NCI-H1105 (cell line): ENCODE results near the gene EED.
A peak's percentile ranks its signal among the peaks of the same experiment; 100 is the strongest.
"Not testable (repeated sequence)": the region's sequence is repeated elsewhere in the genome, so short reads cannot be mapped to it uniquely, and the experiment has no call there.

Source experiments
- DNase-seq: peaks from one replicate; lab custom pipeline; 2025; lab: John Stamatoyannopoulos, UW

EED gene

GRCh38 chr11:86218125-86219084, 26.1 kb upstream of the EED start:
- peak; percentile 54 for DNase-seq

- DNase-seq: no peak
Measured at GRCh38 chr11:86219311-86220193, 25.0 kb upstream of the EED start.

- DNase-seq: no peak
Measured at GRCh38 chr11:86220653-86221052, 23.9 kb upstream of the EED start.

- no peak for DNase-seq
Measured at GRCh38 chr11:86222081-86222480, 22.5 kb upstream of the EED start.

GRCh38 chr11:86224575-86224974, 20.0 kb upstream of the EED start:
- not testable (repeated sequence) for DNase-seq

- not testable (repeated sequence) for DNase-seq
Measured at GRCh38 chr11:86225344-86225743, 19.2 kb upstream of the EED start.

GRCh38 chr11:86228269-86229038, 16.1 kb upstream of the EED start:
- DNase-seq: no peak

GRCh38 chr11:86229039-86229330, 15.6 kb upstream of the EED start:
- DNase-seq: not testable (repeated sequence)

GRCh38 chr11:86230179-86230804, 14.3 kb upstream of the EED start:
- no peak for DNase-seq

GRCh38 chr11:86230921-86231434, 13.6 kb upstream of the EED start:
- DNase-seq: no peak

- no peak for DNase-seq
Measured at GRCh38 chr11:86232556-86232955, 12.0 kb upstream of the EED start.

- no peak for DNase-seq
Measured at GRCh38 chr11:86234831-86235461, 9.6 kb upstream of the EED start.

- no peak for DNase-seq
Measured at GRCh38 chr11:86237267-86237804, 7.2 kb upstream of the EED start.

- DNase-seq: no peak
Measured at GRCh38 chr11:86240164-86240563, 4.4 kb upstream of the EED start.

- no peak for DNase-seq
Measured at GRCh38 chr11:86241956-86242535, 2.5 kb upstream of the EED start.

GRCh38 chr11:86243396-86243795, 1.2 kb upstream of the EED start:
- DNase-seq: no peak

- peak; percentile 91 for DNase-seq
Measured at GRCh38 chr11:86244063-86244521, 461 bp upstream of the EED start.

GRCh38 chr11:86245369-86246292, 1.1 kb downstream of the EED start:
- no peak for DNase-seq

GRCh38 chr11:86246293-86246675, 1.7 kb downstream of the EED start:
- DNase-seq: no peak
